HG03457 (cell line): ENCODE measurements around the gene WNT3A.

Experiments used
- ATAC-seq: cut with Tn5 transposase; IDR thresholded peaks from one replicate; pipeline ENCODE4 v1.9.1; 2021; ENCODE audit warnings: moderate number of reproducible peaks; ENCODE audit not compliant: unreplicated experiment

The WNT3A gene

DNA sequence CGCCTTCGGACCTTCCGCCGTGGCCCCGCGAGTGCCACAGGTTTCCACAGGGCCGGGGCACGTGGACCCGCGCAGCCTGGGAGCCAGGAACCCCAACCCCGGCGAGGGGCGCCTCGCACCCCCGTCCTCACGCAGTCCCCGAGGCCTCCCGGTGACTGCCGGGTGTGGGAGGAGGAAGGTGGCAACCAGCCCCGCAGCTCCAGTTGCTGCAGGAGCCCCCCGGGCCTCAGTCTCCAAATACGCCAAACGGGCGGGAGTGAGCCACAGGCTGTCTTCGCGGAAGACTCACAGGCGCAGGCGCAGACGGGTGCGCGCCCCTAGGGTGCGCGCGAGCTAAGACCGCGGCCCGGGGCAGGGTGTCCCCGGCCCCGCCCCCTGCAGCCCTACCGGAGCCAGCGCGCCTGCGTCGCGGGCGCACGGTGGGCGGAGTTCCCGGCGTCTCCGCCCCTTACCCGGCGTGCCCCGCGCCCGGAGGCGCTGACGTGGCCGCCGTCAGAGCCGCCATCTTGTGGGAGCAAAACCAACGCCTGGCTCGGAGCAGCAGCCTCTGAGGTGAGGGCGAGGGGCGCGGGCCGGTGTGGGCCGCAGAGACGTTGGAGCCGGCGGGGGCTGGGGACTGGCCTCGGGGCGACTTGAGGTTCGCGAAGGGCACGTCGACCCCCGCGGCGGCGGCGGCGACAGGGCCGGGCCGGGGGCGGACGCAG lies 75.6 kb downstream of the WNT3A start, which contains the start of gene ARF1:
Gene ARF1 (plus strand): TSS at position 495 of the 704 bp plus-strand sequence. CDS start 14,407 bp downstream, outside the sequence.
- peak; percentile 73 for ATAC-seq

DNA sequence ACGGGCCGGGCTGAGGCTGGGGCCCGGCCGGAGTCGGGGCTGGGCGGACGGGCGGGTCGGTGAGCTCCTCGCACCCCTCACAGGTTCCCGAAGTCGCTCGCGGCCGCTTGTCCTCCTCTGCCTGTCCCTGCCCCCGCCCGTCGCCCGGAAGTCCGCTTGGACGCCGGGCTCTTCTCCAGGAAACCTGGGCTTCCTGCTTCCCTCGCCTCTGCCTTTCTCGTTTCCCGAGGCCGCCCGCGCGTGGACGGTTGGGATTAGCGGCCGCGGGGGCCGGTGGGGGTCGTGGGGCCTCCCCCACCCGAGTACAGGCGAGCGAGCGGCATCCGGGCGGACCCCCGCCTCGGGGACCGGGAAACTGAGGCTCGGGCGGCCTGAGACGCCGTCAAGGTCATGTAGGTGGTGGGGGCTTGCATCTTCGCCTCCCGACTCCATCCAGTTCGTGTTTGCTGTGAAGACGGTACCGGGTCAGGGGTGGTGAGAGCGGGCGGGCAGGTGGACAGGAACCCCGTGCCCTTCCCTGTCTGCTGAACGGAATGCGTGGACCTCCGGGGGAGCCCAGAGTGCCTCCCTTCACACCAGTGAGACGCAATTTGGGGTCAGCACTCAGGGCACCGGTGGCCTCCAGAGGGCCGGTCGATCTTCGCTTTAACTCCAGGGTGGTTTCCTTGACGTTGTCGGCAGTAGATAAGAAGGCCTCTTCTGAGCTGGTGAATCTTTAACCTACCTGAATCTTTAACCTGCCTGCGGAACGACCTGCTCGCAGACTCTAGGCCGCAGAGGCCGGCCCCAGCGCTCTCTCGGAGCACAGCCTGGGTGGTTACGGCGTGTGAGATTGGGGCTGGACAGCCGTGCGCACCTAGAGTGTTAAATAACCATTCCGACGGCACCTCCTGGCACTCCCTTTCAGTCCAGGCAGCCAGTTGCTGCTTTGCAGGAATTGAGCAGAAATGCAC lies 76.4 kb downstream of the WNT3A start:
- ATAC-seq, result peak; percentile 20

DNA sequence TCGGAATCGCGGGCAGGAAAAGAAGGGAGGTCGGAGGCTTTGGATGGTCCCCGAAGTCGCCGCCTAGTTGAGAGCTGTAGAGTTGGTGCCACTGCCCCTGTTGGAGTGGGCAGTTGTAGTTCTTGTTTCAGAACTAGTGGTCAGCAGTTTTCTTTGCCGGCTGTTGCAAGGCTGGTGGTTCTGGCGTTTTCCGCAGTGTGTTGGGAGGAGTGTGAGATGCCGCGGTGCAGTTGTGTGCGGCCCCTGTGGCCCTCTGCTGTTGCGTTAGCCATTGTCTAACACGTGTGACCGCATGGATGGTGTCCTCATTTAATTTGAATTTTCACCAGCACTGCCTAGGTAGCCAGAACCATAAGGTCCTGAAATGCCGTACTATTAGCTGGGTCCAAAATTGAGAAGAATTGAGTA lies 77.1 kb downstream of the WNT3A start:
- no peak for ATAC-seq

DNA sequence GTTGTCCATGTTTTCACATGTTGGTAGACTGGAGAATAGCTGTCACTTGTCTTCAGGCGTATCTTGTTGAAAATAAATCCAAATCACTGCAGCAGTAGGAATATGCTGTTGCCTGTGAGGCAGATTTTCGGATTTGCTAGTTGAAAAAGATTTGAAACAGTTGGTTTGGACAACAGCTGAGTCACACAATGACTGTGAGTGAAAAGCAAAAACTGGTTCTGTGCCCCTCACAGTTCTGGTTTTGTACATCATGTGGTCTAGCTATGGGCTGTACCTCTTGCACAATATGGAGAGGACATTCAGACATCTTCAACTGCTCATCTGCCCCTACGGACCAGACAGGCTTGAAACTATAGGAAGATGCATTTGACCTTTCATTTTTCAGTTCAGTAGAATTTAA lies 77.5 kb downstream of the WNT3A start:
- no peak for ATAC-seq

DNA sequence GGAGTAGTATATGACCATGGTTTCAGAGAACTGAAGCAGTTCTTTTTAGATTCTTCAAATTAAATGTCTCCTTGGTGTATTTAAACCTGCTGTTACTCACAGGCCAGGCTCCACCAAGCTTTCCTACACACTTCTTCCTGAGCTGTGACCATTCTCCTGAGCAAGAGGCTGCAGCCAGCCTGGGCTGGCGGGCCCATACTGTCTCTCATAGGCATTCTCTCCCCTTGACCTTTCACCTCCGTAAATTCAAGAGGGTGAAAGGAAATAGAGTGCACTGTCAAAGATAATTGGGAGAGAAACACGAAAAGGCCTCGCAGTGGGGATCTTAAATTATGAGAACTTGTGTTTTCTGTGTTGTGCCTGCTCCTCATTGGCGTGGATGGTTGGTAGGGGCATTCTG lies 78.0 kb downstream of the WNT3A start:
- ATAC-seq, result no peak

DNA sequence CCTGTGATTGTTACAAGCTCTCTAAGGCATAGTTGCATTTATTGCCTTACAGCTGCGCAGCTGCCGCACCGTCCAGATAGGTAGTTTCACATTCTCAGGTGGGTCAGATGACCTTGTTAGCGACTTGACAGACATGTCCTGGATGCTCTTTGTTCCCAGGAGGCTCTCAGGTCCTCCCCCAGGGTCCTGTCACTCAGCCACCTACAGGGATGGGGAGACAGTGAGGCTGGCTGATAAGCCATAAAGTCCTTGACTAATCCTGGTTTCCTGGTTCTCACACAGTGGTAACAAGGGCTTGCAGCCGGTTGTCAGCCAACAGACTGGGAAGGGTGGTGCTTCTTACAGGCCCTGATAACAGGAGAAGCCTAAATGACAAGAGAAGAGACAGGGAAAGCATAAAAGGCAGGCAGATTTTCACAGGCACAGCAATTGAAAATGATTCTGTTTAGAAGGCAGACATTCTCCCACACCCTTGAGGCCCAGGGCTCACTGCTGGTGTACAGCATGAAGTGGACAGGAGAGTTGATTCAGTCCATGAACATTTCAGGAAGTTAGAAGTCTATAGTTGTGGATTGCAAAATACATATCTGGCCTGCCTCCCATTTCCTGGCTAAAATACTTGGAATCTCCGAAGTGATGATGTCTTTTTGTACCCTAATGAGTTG lies 78.6 kb downstream of the WNT3A start:
- ATAC-seq, result no peak

DNA sequence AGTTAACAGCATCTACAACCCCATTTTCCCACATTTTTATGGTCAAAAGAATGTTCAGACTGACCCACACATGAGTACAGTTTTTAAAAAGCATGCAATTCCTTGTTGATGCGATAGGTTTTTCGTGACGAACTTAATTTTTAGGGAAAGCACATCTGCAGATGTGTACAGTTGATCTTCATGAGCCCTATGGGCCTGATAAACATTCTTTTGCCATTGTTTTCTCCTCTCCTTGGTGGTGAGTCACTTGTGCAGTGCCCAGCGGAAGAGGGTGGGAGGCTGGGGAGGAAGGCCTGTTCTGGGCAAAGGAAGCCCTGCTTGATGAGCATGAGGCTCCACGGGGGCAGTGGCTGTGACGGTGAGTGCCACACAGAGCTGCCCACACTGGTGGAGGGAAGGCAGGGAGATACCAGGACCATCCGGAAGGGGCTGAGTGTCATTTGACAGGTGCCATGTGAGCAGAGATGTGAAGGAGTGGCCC lies 81.0 kb downstream of the WNT3A start:
- ATAC-seq, result no peak

- no peak for ATAC-seq
Observed at GRCh38 chr1:228088586-228089498, 82.0 kb downstream of the WNT3A start.

DNA sequence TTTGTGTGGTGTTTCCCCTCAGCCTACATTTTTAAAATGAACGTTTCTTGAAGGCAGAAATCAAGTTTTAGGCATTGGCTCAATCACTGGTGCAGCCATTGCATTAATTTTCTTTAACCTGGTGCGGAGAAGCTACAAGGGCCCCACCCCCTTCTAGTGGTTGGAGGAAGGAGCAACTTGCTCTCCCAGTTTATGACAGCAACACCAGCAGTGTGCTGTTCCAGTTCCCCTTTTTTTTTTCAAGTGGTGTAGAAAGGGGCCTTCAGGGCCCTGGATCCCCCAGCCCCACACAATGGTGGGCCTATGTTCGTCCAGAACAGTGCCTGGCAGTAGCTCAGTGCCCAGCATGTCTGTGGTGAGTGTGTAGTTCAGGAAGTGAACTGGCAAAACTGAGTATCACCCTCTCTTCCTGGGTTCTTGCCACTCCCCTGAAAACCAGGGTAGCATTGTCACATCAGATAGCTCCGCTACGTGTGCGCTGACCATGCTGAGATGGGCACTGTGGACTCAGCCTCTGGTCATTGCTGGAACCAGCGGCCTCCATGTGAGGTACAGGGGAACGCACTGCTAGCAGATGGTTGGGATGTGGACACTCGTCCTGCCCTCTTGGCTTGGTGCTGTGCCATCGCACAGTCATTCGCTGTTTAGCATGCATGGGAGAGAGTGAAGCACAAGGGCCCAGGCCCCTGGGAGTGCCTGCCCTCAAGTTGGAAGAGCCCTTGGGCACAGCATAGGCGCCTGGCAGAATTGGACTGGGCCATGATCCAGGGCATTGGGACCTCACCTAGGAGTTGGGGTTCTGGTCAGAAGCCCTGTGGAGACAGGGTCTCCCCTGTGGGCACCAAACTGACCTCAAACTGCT lies 83.0 kb downstream of the WNT3A start:
- ATAC-seq, result no peak

DNA sequence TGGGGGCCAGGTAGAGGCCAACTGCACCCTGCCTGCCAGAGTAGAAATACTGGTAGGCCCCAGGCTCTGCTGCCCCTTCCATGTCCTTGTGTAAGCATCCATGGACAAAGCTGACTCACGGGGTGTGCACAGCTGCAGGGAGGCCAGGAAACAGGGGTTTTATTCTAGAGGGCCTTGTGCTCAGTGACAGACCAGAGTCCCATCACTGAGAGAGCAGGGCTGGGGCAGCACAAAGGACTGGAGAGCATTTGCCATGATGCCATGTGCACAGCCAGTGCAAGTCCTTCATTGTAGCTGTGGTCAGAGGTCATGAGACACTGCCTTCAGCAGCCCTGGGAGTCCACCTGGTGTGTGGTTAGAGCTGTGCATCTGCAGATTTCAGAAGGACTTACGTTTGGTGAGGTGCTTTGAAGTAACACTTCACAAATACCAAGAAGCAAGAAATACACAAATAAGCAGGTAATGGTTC lies 83.8 kb downstream of the WNT3A start:
- no peak for ATAC-seq

DNA sequence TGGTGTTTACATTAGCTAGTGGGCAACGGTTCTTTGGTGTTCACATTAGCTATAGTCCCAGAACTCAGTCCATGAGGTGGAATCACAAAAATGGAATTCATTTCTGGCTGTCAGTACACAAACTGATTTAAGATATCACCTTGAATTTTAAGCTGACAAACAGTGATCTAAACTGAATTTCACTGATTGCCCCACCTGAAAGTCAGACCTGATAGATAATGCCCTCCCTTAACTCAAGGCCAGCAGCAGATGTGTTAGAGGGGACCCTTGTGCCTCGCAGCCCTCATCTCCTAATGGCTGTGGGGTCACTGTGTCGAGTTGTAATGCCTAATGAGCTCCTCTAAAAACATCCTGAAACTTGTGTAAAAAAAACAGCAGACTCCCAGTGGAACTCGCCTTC lies 84.3 kb downstream of the WNT3A start:
- no peak for ATAC-seq

DNA sequence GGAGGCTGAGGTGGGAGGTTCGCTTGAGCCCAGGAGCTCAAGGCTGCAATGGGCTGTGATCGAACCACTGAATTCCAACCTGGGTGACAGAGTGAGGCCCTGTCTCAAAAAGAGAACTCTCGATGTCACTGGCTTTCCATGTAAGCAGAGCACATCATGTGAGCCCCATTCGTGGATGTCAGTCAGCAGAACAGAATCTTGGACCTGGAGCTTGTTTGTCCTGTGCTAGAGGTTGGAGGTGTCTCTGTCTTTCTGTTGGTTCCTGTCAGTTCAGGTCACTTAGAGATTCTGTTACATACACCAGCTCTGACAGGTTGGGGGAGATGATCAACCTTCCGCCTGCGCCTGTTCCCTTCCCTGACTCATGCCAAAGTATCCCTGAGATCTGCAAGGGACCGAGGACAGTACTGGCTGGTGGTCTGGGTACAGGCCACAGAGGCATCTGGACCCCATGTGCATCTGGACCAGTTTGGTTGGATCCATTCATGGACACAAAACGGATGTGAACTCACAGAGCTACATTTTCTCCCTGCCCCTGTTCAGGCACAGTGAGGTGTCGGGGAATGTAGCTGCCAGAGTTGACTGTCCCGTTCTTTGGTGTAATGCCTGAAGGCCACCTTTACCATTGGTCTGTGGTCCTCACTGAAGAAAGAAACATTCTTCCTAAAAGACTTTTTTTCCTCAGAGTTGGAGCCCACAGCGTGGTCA lies 85.7 kb downstream of the WNT3A start:
- ATAC-seq, result no peak

- ATAC-seq, result no peak
Observed at GRCh38 chr1:228093050-228093906, 86.5 kb downstream of the WNT3A start.

- no peak for ATAC-seq
Observed at GRCh38 chr1:228094432-228095016, 87.7 kb downstream of the WNT3A start.

- no peak for ATAC-seq
Observed at GRCh38 chr1:228095161-228095560, 88.4 kb downstream of the WNT3A start.

- ATAC-seq, result no peak
Observed at GRCh38 chr1:228095938-228096337, 89.1 kb downstream of the WNT3A start.
